HepG2 (cell line): ENCODE data around the gene AMN. TPM values are rescaled to one million over a fixed set of nuclear protein-coding genes. Genes with fewer than 3 reads are reported as not detected.
A peak's percentile ranks its signal among the peaks of the same experiment; 100 is the strongest.

ENCODE experiments used
- ARID4A ChIP-seq: sonication (generic); formaldehyde crosslinking; IDR thresholded peaks from 2 replicates; pipeline ENCODE4 v1.5.0; 2020; ENCODE audit warnings: mild to moderate bottlenecking, missing genetic modification reagents, borderline replicate concordance
- BCLAF1 ChIP-seq: fragments of 450-650 bp; IDR thresholded peaks from 2 replicates; pipeline ENCODE4 v1.6.1; 2017; ENCODE audit warnings: mild to moderate bottlenecking
- FOXK1 ChIP-seq: sonication (generic); formaldehyde crosslinking; IDR thresholded peaks from 2 replicates; pipeline ENCODE4 v1.4.0; 2020; ENCODE audit warnings: low read depth, missing genetic modification reagents, borderline replicate concordance
- HHEX ChIP-seq: IDR thresholded peaks from 2 replicates; pipeline ENCODE4 v1.6.1; 2016; ENCODE audit warnings: control low read depth
- MAF1 ChIP-seq: sonication (generic); formaldehyde crosslinking; IDR thresholded peaks from 2 replicates; pipeline ENCODE4 v1.5.0; 2020; ENCODE audit warnings: missing genetic modification reagents, borderline replicate concordance
- RBFOX2 ChIP-seq: fragments of 200-400 bp; formaldehyde crosslinking; IDR thresholded peaks from 2 replicates; pipeline ENCODE4 v1.6.1; 2017; ENCODE audit warnings: low read depth, mild to moderate bottlenecking, low read length
- SMAD3 ChIP-seq: sonication (generic); formaldehyde crosslinking; IDR thresholded peaks from 2 replicates; pipeline ENCODE4 v1.4.0; 2020; ENCODE audit warnings: missing genetic modification reagents
- SP1 ChIP-seq, 2 experiments: fragments of 450-650 bp in 1 of 2; sonication (generic) in 1 of 2; formaldehyde crosslinking in 1 of 2; IDR thresholded peaks; 2 replicates each; pipeline versions ENCODE4 v1.4.0 to v1.6.1; 2016 to 2020; ENCODE audit warnings: missing genetic modification reagents in 1 of 2
- TCF12 ChIP-seq, 2 experiments: fragments of 450-650 bp in 1 of 2; sonication (generic) in 1 of 2; formaldehyde crosslinking in 1 of 2; IDR thresholded peaks; 2 replicates each; pipeline versions ENCODE4 v1.6.1 to v1.8.0; 2017 to 2022; ENCODE audit warnings: antibody characterized with exemption in 1 of 2, mild to moderate bottlenecking in 1 of 2, missing genetic modification reagents in 1 of 2, moderate library complexity in 1 of 2
- ZKSCAN8 ChIP-seq: IDR thresholded peaks from 2 replicates; pipeline ENCODE4 v1.6.1; 2016; ENCODE audit warnings: borderline replicate concordance, missing genetic modification reagents, missing compliant biosample characterization
- ZNF280D ChIP-seq: sonication (generic); formaldehyde crosslinking; IDR thresholded peaks from 2 replicates; pipeline ENCODE4 v1.5.1; 2020; ENCODE audit warnings: mild to moderate bottlenecking, missing genetic modification reagents
- ZNF709 ChIP-seq: sonication (generic); formaldehyde crosslinking; IDR thresholded peaks from 2 replicates; pipeline ENCODE4 v1.5.0; 2020; ENCODE audit warnings: mild to moderate bottlenecking, missing genetic modification reagents
- ZNF724P ChIP-seq: sonication (generic); formaldehyde crosslinking; IDR thresholded peaks from 2 replicates; pipeline ENCODE4 v1.8.0; 2022; ENCODE audit warnings: missing genetic modification reagents, borderline replicate concordance
- polyA plus RNA-seq, 8 experiments: library from polyadenylated mRNA; depleted of rRNA in 3 of 8; stranded (reverse) in 7 of 8; unstranded in 1 of 8; fragments of >200 nt; fragmentation: Illumina TruSeq in 4 of 8; extraction: Trizol in 4 of 8; gene quantifications; 2 replicates each; pipeline versions ENCODE4 v1.2.1 to v1.2.3, GENCODE V29; 2011 to 2016; ENCODE audit warnings: low read depth in 4 of 8, missing spikeins in 1 of 8, mixed read lengths in 1 of 8; ENCODE audit not compliant: insufficient read depth in 1 of 8
- total RNA-seq, 5 experiments: library from RNA; depleted of rRNA; stranded (reverse); fragments of >200 nt; fragmentation: Illumina TruSeq; extraction: Trizol; gene quantifications; 2 replicates each; pipeline ENCODE4 v1.2.3, GENCODE V29; 2016; ENCODE audit warnings: low read depth in 1 of 5
- TF ChIP-seq, protein P1 (sequence below): sonication (generic); formaldehyde crosslinking; IDR thresholded peaks from 2 replicates; pipeline ENCODE4 v1.9.0; 2021; ENCODE audit warnings: missing genetic modification reagents, mild to moderate bottlenecking, borderline replicate concordance

Gene AMN
- total and polyA plus RNA-seq, 2 of the 13 experiments (the other 11 are each of a cell fraction or from before 2014, with no cell fraction given), result 9.8 to 33.1 TPM

- TF ChIP-seq BCLAF1 (no peak), ZKSCAN8 (CRISPR knock-in tag) (peak; percentile 33; the same call in 1 of the 2 replicates), SMAD3 (peak; percentile 81; the same call in 1 of the 2 replicates), RBFOX2 (no peak), ARID4A (CRISPR knock-in tag) (peak; percentile 17; the same call in 1 of the 2 replicates), MAF1 (CRISPR knock-in tag) (no peak), ZNF724P (no peak), TCF12 (IDR thresholded peaks at IDR 0.05) (no peak), TCF12 (CRISPR knock-in tag; IDR thresholded peaks at IDR 0.05) (peak; percentile 71; the same call in 1 of the 2 replicates), SP1 (IDR thresholded peaks at IDR 0.05) (no peak), SP1 (CRISPR knock-in tag; IDR thresholded peaks at IDR 0.05) (peak; percentile 50; the same call in 1 of the 2 replicates), FOXK1 (CRISPR knock-in tag) (peak; percentile 82), HHEX (CRISPR knock-in tag) (peak; percentile 55; the same call in 1 of the 2 replicates), ZNF280D (CRISPR knock-in tag) (no peak), ZNF709 (CRISPR knock-in tag) (peak; percentile 76; the same call in 1 of the 2 replicates)
- TF ChIP-seq, protein P1, sequence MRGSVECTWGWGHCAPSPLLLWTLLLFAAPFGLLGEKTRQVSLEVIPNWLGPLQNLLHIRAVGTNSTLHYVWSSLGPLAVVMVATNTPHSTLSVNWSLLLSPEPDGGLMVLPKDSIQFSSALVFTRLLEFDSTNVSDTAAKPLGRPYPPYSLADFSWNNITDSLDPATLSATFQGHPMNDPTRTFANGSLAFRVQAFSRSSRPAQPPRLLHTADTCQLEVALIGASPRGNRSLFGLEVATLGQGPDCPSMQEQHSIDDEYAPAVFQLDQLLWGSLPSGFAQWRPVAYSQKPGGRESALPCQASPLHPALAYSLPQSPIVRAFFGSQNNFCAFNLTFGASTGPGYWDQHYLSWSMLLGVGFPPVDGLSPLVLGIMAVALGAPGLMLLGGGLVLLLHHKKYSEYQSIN (CRISPR knock-in tag), result no peak
Observed at GRCh38 chr14:102873546-102874061, 48.9 kb upstream of the AMN start (continued).
